ENCODE results near the gene FIBP. TPM values are rescaled to one million over a fixed set of nuclear protein-coding genes. Genes with fewer than 3 reads are reported as not detected.

Gene FIBP
- total and polyA plus RNA-seq, 2 donors (not counting 3 experiments of a cell fraction or from before 2014, with no cell fraction given) = 105 to 162 TPM

- H2AFZ ChIP-seq (ENCODE audit: low read depth, low read length) = no peak overlapping the region
- H3K27ac ChIP-seq (ENCODE audit: insufficient read depth, low read depth, low read length) = no peak overlapping the region
- H3K4me1 ChIP-seq (ENCODE audit: control insufficient read depth, extremely low read depth, insufficient read depth, low read length) = no peaks in the 10 kb centered on the region
- intact Hi-C loops (cut with micrococcal nuclease) (loop anchor here (5.0 kb wide), 1 partner anchor 45 kb away; the partner anchor contains the start of gene FIBP), dilution Hi-C loops (cut with MboI; ENCODE audit: extremely low pct_ligation_motif_present, low sequenced_read_pairs) (no loop called here)
- H3K9me3 ChIP-seq (replicated peaks; ENCODE audit: control insufficient read depth, insufficient read depth, low read length) = no peaks in the 10 kb centered on the region
- POLR2A ChIA-PET = no interaction called here
- H3K27me3 ChIP-seq (ENCODE audit: control insufficient read depth in 2 of 2, insufficient read depth in 2 of 2, low read length in 2 of 2) = no peaks in the 10 kb centered on the region
- no TSS peak for BruUV-seq (replicated peaks)
- H3K4me2 ChIP-seq (ENCODE audit: insufficient read depth, low read length) = no peak overlapping the region
- no peaks in the 10 kb centered on the region for H3K79me2 ChIP-seq (ENCODE audit: control insufficient read depth, insufficient read depth, low read length)
- no peak overlapping the region for H3K9ac ChIP-seq (replicated peaks; ENCODE audit: extremely low read depth, insufficient read depth, low read length)
- no peaks in the 10 kb centered on the region for H3K36me3 ChIP-seq (ENCODE audit: control insufficient read depth in 2 of 2, extremely low read depth in 1 of 2, insufficient read depth in 2 of 2, low read length in 2 of 2)
- no peaks in the 10 kb centered on the region for H4K20me1 ChIP-seq (replicated peaks; ENCODE audit: control insufficient read depth, extremely low read depth, insufficient read depth, low read length)
- H3K4me3 ChIP-seq (replicated peaks in 1 of 3; ENCODE audit: insufficient read depth in 1 of 3, low read depth in 1 of 3, low read length in 3 of 3) = no peak overlapping the region
- no peaks in the 10 kb centered on the region for H3K9me1 ChIP-seq (replicated peaks; ENCODE audit: control insufficient read depth, extremely low read depth, insufficient read depth, low read length)
- FAIRE-seq = no peak
- no peak for DNase-seq (ENCODE audit: low read depth, low spot score)
- CTCF ChIA-PET = interaction anchor here (1.1 to 2.8 kb wide), 6 partner anchors 9 to 47 kb away, joined by 3 to 13 read pairs (median 5); partner anchors contain the start of gene FIBP
- TF ChIP-seq POLR2A (IDR thresholded peaks at IDR 0.05; ENCODE audit: low read depth, low read length) (no peak), MYC (IDR thresholded peaks at IDR 0.05; ENCODE audit: low read depth, low read length) (no peak), CTCF (IDR thresholded peaks at IDR 0.05; ENCODE audit: extremely low read depth in 1 of 2, insufficient read depth in 1 of 2, low read depth in 1 of 2, low read length in 2 of 2) (no peak)
These were observed 43.7 kb upstream of the FIBP start for GRCh38 chr11:65931773-65932557.

- Histone ChIP-seq H3K4me3 (replicated peaks in 1 of 3; ENCODE audit: insufficient read depth in 1 of 3, low read depth in 1 of 3, low read length in 3 of 3) (no peak overlapping the region), H3K4me1 (ENCODE audit: control insufficient read depth, extremely low read depth, insufficient read depth, low read length) (no peaks in the 10 kb centered on the region), H4K20me1 (replicated peaks; ENCODE audit: control insufficient read depth, extremely low read depth, insufficient read depth, low read length) (no peaks in the 10 kb centered on the region), H2AFZ (ENCODE audit: low read depth, low read length) (no peak overlapping the region), H3K27ac (ENCODE audit: insufficient read depth, low read depth, low read length) (no peak overlapping the region), H3K9me1 (replicated peaks; ENCODE audit: control insufficient read depth, extremely low read depth, insufficient read depth, low read length) (no peaks in the 10 kb centered on the region), H3K4me2 (ENCODE audit: insufficient read depth, low read length) (no peak overlapping the region), H3K36me3 (ENCODE audit: control insufficient read depth in 2 of 2, extremely low read depth in 1 of 2, insufficient read depth in 2 of 2, low read length in 2 of 2) (peaks cover 0 to 3% of the 10 kb centered on the region in 2 experiments), H3K9ac (replicated peaks; ENCODE audit: extremely low read depth, insufficient read depth, low read length) (no peak overlapping the region), H3K27me3 (ENCODE audit: control insufficient read depth in 2 of 2, insufficient read depth in 2 of 2, low read length in 2 of 2) (no peaks in the 10 kb centered on the region), H3K9me3 (replicated peaks; ENCODE audit: control insufficient read depth, insufficient read depth, low read length) (no peaks in the 10 kb centered on the region), H3K79me2 (ENCODE audit: control insufficient read depth, insufficient read depth, low read length) (no peaks in the 10 kb centered on the region)
- TF ChIP-seq CTCF (IDR thresholded peaks at IDR 0.05; ENCODE audit: extremely low read depth in 1 of 2, insufficient read depth in 1 of 2, low read depth in 1 of 2, low read length in 2 of 2) (no peak), MAX (IDR thresholded peaks at IDR 0.05; ENCODE audit: insufficient read depth, insufficient read length) (no peak), POLR2AphosphoS5 (IDR thresholded peaks at IDR 0.05; ENCODE audit: insufficient read depth, low read depth, low read length) (no peak), GATA2 (IDR thresholded peaks at IDR 0.05; ENCODE audit: insufficient read depth, insufficient read length, low read depth, low read length) (no peak), POLR2A (IDR thresholded peaks at IDR 0.05; ENCODE audit: low read depth, low read length) (no peak), MYC (IDR thresholded peaks at IDR 0.05; ENCODE audit: low read depth, low read length) (no peak), EZH2 (IDR thresholded peaks at IDR 0.05; ENCODE audit: borderline replicate concordance, low read depth, low read length, severe bottlenecking) (no peak), FOS (IDR thresholded peaks at IDR 0.05; ENCODE audit: borderline replicate concordance, insufficient read depth, low read length) (no peak), JUN (IDR thresholded peaks at IDR 0.05; ENCODE audit: borderline replicate concordance, insufficient read depth, insufficient read length, low read depth) (no peak)
- intact Hi-C loops (cut with micrococcal nuclease) = no loop called here
- dilution Hi-C loops (cut with MboI; ENCODE audit: extremely low pct_ligation_motif_present, low sequenced_read_pairs) = no loop called here
- POLR2A ChIA-PET = interaction anchor here (0.5 kb wide), 1 partner anchor 46 kb away, joined by 5 read pairs; no protein-coding TSS in a partner anchor
- DNase-seq (ENCODE audit: low read depth, low spot score) (no peak), FAIRE-seq (no peak)
- no TSS peak for BruUV-seq (replicated peaks)
- CTCF ChIA-PET = interaction anchor here (1.0 kb wide), 1 partner anchor 12 kb away, joined by 3 read pairs; no protein-coding TSS in a partner anchor
These were observed 40.4 kb upstream of the FIBP start for GRCh38 chr11:65928667-65929066.
